HG03095 (cell line): ENCODE data around the gene DOK6.

Experiments
- ATAC-seq: cut with Tn5 transposase; IDR thresholded peaks from one replicate; pipeline ENCODE4 v1.9.1; 2021; ENCODE audit warnings: moderate library complexity; ENCODE audit not compliant: unreplicated experiment

DOK6 gene

DNA sequence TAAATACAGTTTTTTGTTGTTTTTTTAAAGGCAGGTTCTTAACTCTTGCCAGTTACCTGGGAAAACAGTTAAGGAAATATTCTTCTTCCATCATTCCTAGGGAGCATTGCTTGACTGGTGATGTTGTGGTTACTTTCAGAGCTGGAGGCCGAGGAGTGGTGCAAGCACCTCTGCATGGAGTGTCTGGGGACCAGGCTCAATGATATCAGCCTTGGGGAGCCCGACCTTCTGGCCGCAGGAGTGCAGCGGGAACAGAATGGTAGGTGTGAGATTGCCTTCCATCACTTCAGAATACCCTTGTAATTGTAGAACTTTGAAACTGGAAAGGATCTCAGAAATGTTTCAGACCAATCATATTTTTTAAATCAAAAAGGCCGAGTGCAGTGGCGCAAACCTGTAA is 276.9 kb downstream of the DOK6 start:
- ATAC-seq: no peak

DNA sequence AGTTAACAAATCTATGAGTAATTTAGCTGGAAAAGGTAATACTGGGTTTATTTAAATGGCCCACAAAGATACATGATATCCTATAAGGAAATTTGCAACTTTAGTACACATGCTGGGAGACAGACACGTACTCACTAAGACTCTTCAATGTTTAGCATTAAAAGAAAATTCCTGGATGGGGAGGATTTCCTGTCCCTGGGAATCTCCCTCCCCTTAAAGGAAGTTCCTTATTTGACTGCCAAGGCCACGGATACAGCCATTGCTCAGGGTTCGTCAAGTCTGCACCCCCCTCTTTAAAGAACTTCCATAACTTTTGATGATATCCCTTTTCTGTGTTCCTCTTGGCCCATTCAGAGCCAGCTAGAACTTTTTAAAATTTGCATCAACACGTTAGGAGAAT is 279.4 kb downstream of the DOK6 start:
- ATAC-seq: no peak

- ATAC-seq: no peak
Measured at GRCh38 chr18:69683176-69683575, 282.5 kb downstream of the DOK6 start.

- ATAC-seq: no peak
Measured at GRCh38 chr18:69684789-69685188, 284.1 kb downstream of the DOK6 start.

DNA sequence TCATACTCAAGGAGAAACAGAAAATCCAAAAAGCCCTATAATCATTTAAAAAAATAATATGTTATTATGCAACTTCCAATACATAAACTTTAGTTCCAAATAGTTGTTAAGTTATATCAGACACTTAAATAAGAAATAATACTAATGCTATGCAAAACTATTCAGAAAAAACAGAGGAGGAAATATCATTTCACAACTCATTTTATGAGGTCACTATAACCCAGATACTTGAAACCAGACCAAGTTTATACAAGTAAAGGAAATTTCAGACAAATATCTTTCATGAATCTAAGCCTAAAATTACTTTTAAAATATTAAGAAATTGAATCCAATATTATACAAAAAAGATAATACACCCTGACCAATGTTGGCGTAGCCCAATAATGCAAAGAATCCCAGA is 286.2 kb downstream of the DOK6 start:
- no peak for ATAC-seq

- ATAC-seq: no peak
Measured at GRCh38 chr18:69689121-69689759, 288.6 kb downstream of the DOK6 start.

GRCh38 chr18:69691008-69691760 is 290.5 kb downstream of the DOK6 start:
- ATAC-seq: no peak

DNA sequence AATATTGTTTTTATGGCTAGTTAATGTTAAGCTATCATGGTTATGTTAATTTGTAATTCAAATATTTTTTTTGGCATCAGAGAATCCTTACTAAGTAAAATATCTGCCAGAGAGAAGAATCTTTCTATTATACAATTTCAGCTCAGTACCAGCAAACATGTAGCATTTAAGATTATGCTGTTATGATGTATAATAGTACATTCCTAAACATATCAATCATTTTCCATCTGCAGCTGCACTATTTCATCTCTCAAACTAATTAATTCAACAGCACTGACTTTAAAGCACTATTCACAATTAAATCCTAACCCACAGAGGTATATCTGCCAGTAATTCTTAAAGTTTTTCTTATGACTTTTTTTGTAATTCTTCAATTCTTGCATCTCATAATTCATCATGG is 296.4 kb downstream of the DOK6 start:
- no peak for ATAC-seq

GRCh38 chr18:69697689-69698088 is 297.0 kb downstream of the DOK6 start:
- ATAC-seq: no peak

- no peak for ATAC-seq
Measured at GRCh38 chr18:69701305-69701704, 300.6 kb downstream of the DOK6 start.

GRCh38 chr18:69703461-69703860 is 302.8 kb downstream of the DOK6 start:
- no peak for ATAC-seq

DNA sequence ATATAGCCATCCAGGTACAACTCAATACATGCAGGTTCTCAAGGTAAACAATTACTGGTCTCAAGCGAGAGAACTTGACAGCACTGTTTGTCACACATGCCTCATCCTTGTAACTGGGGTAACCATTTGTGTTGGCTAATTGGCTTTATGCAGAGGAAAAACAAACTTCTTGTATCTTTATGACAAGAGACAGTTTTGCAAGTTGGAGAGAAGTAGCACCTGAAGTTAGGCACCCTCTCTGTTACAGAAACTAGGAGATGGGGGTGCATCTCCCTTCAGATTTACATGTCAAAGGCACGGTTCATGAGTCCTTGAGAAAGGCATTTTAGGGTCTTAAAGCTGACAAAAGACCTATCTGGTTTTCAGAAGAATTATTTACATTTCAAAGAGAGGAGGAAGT is 305.3 kb downstream of the DOK6 start:
- ATAC-seq: no peak

GRCh38 chr18:69708844-69709243 is 308.2 kb downstream of the DOK6 start:
- ATAC-seq: no peak

DNA sequence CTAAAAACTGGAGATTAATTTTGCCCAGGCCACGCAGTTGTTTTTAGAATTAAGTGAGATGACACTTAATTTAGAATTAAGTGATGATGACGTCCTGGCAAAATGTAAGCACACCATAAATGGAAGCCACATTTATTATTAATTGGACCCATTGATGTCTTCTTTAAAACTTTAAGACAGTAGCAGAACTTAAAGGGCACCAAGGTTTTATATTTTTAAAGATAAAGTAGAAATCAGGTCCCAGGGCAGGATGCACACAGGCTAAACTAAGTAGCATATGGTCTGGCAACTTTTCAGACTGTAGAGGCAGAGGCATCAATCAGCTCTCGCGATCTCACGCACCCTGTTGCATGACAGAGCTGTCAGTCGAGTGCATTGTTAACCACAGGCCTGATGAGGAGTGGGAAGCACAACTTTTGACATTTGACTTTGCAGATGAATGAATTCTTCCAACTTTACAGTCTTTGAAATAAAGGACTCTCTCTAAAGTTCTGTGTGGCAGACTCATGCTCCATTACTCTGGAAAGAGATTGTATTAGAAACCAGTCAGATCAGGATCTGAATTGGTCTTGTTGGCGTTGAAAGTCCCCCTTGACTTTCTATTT is 314.6 kb downstream of the DOK6 start:
- ATAC-seq: no peak

GRCh38 chr18:69717586-69717985 is 316.9 kb downstream of the DOK6 start:
- no peak for ATAC-seq

DNA sequence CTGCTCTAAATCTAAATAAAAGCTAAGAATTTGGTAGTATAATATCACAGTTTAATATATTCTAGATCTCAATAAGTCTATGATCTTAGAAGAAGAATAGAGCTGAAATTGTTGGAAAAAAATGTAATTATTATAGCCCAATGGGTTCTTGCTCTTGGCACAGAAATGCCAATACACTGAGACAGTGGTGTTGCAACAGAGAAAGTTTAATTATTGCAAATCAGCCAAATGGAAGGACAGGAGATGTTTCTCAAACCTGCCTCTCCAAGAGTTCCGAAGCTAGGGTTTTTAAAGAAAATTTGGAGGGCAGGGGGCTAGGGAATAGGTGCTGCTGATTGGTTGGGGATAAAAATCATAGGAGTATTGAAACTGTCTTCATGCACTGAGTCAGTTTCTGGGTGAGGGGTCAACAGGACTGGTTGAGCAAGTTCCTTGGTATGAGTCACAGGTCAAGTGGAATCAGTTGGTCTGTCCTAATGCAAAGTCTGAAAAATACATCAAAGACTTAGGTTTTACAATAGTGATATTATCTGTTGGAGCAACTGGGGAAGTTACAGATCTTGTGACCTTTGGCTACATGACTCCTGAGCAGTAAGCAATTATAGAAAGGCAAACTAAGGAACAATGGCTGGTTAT is 318.3 kb downstream of the DOK6 start:
- ATAC-seq: no peak

DNA sequence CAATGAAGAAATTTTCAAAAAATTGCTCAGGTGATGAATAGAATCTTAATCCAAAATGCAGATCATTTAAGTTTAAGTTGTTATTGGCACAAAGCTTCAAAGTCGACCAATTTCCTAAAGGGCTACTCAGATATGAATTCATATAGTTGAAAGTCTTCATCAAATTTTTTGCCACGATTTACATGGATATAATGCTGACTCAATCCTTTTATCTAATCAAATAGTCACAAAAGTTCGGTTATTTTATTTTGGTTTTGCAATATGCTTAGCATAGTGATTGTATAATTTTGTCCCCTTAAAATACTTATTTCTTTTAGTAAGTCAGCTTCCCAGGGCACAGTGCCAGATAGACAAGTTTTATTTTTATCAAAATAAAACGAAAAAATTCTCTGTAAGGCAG is 319.7 kb downstream of the DOK6 start:
- ATAC-seq: no peak

- ATAC-seq: no peak
Measured at GRCh38 chr18:69723434-69723833, 322.7 kb downstream of the DOK6 start.

DNA sequence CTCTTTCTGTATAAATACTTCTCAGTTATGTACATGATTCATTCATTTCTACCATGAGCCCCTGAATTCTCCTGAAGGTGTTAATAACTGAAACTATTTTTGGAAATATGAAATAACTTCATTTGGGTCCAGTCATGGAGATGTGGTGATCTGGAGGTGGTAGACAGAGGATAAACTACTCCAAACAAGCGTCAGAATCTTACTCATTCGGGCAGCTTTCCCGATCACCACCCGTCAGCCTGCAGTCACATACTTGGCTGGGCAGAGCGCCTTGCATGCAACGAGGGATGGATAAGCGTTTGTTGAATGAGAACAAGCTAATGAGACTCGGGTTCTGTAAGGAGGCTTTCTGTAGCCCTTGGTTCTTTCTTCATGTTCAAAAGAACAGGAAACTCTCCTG is 324.3 kb downstream of the DOK6 start:
- no peak for ATAC-seq

DNA sequence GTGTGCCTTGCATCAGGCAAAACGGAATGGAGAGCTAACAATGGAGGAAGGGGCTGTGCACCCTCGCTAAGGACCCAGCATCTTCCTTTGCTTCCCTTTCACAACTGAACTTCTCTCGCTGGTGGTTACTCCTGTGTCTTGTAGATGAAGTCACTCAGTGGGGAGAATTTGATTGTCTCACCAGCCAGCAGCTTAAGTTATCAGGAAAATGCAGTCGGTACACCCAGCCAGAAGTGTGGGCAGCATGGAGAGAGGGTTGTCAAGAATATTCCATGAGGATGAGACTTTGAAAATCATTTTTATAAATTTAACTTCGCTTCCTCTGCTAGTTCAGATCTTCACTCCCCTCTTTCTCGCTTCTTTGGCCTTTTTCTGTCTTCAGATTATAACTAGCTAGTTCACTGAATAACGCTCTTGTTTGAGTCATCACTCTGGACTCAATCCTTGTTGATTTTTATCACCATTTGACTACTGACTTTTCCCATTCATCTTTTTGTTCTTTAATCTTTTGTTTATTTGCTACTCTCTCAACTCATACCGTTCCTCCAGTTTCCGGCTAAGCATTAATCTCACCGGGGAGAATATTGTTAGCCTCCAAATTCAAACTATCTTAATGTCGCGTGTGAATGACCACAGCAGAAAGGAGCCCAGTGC is 325.3 kb downstream of the DOK6 start:
- ATAC-seq: no peak

DNA sequence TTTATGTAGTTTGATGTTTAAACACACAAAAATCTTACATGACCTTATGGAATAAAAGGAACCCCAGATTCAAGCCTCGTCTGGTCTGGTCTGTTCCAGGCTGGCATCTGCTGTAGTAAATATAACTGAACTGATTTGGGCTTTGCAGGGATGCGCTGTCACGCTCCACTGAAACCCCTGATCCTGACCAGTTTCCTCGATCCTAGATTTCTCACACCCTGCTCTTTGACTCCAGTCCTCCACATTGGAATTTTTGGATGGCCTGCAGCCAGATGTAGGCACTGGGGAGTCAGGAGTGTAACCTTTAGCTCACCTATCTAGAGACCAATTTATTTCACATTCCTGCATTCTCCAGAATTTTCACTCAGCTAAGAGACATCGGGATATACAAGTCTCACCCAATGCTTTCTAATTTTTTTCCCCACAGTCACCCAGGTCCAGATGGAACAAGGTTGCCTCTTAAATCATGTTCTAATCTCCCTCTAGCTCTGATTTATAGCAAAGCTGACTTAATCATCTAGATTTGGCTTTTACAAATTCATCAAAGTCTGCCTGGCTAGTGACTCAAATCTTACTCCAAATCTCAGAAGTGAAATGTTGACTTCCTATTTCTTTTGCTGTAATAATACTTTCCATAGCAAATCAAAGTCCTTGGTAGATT is 327.4 kb downstream of the DOK6 start:
- no peak for ATAC-seq
